GM18511 (cell line): ENCODE data around the gene TUT4.
"Not testable (repeated sequence)": the region's sequence is repeated elsewhere in the genome, so short reads cannot be mapped to it uniquely, and the experiment has no call there.

ENCODE experiments used
- ATAC-seq: cut with Tn5 transposase; IDR thresholded peaks from one replicate; pipeline ENCODE4 v1.9.1; 2021; ENCODE audit warnings: mild to moderate bottlenecking, moderate library complexity; ENCODE audit not compliant: unreplicated experiment

The TUT4 gene, protein sequence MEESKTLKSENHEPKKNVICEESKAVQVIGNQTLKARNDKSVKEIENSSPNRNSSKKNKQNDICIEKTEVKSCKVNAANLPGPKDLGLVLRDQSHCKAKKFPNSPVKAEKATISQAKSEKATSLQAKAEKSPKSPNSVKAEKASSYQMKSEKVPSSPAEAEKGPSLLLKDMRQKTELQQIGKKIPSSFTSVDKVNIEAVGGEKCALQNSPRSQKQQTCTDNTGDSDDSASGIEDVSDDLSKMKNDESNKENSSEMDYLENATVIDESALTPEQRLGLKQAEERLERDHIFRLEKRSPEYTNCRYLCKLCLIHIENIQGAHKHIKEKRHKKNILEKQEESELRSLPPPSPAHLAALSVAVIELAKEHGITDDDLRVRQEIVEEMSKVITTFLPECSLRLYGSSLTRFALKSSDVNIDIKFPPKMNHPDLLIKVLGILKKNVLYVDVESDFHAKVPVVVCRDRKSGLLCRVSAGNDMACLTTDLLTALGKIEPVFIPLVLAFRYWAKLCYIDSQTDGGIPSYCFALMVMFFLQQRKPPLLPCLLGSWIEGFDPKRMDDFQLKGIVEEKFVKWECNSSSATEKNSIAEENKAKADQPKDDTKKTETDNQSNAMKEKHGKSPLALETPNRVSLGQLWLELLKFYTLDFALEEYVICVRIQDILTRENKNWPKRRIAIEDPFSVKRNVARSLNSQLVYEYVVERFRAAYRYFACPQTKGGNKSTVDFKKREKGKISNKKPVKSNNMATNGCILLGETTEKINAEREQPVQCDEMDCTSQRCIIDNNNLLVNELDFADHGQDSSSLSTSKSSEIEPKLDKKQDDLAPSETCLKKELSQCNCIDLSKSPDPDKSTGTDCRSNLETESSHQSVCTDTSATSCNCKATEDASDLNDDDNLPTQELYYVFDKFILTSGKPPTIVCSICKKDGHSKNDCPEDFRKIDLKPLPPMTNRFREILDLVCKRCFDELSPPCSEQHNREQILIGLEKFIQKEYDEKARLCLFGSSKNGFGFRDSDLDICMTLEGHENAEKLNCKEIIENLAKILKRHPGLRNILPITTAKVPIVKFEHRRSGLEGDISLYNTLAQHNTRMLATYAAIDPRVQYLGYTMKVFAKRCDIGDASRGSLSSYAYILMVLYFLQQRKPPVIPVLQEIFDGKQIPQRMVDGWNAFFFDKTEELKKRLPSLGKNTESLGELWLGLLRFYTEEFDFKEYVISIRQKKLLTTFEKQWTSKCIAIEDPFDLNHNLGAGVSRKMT (N-terminal part only)

DNA sequence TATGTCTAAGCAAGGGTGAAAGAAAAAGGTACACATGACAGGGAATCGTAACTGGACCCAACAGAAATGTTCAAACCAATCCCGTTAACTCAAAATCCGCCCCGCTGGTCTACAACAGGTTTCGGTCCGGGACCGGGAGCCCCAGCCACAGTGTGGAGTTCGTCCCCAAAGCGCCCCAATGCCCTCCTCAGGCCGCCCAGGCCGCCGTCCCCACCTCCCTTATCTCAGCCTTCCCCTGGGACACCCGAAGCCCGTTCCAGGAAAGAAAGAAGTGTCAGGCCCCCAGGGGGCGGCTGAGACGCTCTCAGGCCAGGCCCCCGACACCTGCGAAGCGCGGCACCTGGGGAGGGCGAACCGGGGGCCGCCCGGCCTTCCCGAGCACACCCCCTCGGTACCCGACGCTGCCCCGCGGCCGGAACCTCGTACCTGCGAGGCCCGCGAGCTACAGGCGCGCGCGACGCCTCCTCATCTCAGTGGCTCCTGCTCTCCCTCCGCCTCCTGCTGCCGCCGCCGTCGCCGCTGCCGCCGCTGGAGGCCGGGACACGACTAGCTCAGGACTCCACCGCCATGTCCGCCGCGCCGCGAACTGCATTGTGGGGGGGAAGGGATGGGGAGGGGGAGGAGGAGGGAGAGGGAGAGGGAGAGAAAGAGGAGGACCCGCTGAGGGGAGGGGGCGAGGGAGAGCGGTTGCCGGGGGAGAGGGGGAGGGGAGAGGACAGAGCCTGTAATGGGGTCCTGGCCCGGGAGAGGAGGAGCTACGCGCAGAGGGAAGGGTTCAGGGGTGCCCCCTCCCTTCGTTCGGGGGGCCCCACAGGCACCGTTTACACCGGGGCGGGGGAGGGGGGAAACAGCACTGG lies at the start of gene TUT4:
Gene TUT4 (minus strand): TSS at position 588 of the 857 bp plus-strand sequence. CDS start 26,812 bp downstream, outside the sequence.
- ATAC-seq, result peak; percentile 52

- ATAC-seq, result no peak
These were observed 49.3 kb upstream of the TUT4 start, which contains the start of gene GPX7 for GRCh38 chr1:52601991-52602855. TSS of gene GPX7 (plus strand) at chr1:52602371. CDS start at chr1:52602410, 39 bp downstream.

GRCh38 chr1:52601519-52601918 lies 48.6 kb upstream of the TUT4 start:
- no peak for ATAC-seq

DNA sequence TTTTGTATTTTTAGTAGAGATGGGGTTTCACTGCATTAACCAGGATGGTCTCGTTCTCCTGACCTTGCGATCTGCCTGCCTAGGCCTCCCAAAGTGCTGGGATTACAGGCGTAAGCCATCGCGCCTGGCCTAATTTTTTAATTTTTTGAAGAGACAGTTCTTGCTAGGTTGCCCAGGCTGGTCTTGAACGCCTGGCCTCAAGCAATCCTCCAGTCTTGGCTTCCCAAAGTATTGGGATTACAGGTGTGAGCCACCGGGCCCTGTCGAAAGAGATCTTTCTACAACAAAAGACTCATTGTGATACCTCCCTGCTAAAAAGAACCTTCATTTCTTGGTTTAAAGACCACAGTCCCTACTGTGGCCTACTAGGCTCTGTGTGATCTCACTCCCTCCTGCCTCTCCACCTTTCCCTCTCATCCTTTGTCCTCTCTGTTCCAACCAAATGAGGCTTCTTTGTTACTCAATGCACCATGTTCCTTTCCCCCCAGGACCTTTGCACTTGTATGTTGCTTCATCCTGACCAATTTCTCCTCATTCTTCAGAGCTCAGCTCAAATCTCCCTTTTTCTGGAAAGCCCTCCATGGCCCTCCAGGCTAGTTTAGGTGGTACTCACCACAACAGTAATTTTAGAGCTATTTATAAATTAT lies 47.8 kb upstream of the TUT4 start:
- ATAC-seq, result no peak

DNA sequence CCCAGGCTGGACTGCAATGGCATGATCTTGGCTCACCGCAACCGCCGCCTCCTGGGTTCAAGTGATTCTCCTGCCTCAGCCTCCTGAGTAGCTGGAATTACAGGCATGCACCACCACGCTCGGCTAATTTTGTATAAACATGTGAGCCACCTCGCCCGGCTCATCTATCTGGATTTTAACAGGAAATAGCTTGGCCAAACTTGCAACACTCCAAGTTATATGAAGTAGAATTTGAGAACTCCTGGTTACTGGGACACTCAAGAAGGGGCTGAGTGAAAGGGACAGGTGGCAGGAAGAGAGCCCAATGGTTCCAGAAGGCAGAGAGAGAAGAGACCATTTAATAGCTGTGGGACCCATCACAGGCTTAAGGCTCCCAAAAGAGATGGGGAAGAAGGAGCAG lies 46.3 kb upstream of the TUT4 start:
- ATAC-seq, result no peak

GRCh38 chr1:52598729-52599128 lies 45.8 kb upstream of the TUT4 start:
- ATAC-seq, result no peak

- ATAC-seq, result no peak
These were observed 45.0 kb upstream of the TUT4 start for GRCh38 chr1:52597912-52598311.

DNA sequence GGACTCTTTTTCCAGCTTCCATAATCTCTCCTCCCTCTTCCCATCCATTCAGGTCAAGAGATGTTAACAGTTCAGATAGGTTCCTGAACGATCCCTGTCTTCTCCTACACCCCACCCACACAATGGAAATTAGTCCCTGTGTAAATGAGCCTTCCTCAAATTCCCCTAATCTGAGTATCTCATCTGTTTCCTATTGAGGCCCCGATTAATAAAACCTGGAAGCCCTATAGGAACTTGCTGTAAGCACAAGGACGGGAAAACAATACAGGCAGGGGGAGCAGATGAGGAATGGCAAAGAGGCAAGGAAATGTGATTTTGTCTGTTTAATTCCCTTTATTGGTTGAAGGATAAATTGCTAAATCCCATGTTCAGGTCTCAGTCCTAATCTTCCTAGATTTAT lies 42.2 kb upstream of the TUT4 start:
- no peak for ATAC-seq

DNA sequence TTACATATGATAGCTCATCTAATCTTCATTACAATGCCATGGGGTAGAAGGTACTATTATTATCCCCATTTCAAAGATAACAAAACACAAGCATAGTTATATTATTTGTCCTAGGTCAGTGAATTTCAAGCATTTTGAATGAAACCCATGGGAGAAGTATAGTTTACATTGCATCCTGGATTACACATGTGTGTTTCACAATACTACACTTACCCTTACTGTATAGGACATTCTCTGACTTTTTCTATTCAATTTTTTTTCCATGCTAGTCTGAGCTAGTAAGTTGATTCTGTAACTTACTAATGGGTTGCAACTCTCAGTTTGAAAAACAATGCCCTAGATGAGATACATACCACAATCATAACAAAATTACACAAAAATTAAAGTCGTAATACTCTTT lies 40.6 kb upstream of the TUT4 start:
- ATAC-seq, result no peak

GRCh38 chr1:52592637-52593323 lies 39.9 kb upstream of the TUT4 start:
- ATAC-seq, result no peak

- no peak for ATAC-seq
These were observed 37.4 kb upstream of the TUT4 start for GRCh38 chr1:52590266-52590665.

- ATAC-seq, result no peak
These were observed 35.6 kb upstream of the TUT4 start for GRCh38 chr1:52588535-52588934.

DNA sequence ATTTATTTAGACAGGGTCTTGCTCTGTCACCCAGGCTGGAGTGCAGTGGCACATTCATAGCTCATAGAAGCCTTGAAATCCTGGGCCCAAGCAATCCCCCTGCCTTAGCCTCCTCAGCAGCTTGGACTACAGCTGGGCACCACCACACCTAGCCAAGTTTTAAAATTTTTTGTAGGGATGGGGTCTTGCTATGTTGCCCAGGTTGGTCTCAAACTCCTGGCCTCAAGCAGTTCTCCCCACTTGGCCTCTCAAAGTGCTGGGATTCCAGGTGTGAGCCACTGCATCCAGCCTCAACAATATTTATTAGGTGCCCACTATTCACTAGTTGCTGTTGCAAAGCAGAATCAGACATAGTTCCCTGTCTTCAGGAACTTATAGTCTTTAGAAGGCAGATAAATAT lies 35.1 kb upstream of the TUT4 start:
- no peak for ATAC-seq

- no peak for ATAC-seq
These were observed 32.6 kb upstream of the TUT4 start for GRCh38 chr1:52585474-52585873.

GRCh38 chr1:52582116-52582696 lies 29.3 kb upstream of the TUT4 start:
- ATAC-seq, result no peak

GRCh38 chr1:52580283-52580682 lies 27.4 kb upstream of the TUT4 start:
- ATAC-seq, result no peak

DNA sequence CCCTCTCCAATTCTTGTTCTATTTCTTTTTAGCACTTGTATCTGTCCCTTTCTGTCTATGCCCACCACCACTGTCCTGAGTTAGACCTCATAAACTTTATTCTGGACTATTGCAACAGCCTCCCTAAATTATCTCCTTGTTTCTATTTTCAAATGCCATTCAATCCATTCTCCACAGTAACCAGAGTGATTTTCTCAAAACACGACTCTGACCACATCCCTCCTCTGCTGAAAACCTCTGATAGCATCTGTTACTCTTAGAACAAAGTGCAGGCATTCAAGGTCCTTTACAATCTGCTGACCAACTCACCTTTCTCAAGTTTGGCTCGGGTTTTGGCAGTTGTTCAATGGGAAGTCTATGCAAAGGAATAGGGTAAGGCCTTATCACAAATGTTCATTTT lies 26.5 kb upstream of the TUT4 start:
- ATAC-seq, result no peak

GRCh38 chr1:52578066-52578465 lies 25.2 kb upstream of the TUT4 start:
- not testable (repeated sequence) for ATAC-seq
